Stimulated activated CD8-positive, alpha-beta memory T cell treated with anti-CD3 and anti-CD28 coated beads, Interleukin-15, amount 100 ng/mL, for 4 hours (primary cell): ENCODE data around the gene CLEC10A.
"Not testable (repeated sequence)": the region's sequence is repeated elsewhere in the genome, so short reads cannot be mapped to it uniquely, and the experiment has no call there.

ENCODE experiments used
- DNase-seq, 2 donors: peaks; one replicate each; pipeline ENCODE4 v3.0.0-alpha.2; 2020; ENCODE audit warnings: low read depth in 2 of 2

Gene CLEC10A

GRCh38 chr17:7108981-7109380 lies 28.9 kb upstream of the CLEC10A start:
- DNase-seq = no peak

GRCh38 chr17:7108560-7108925 lies 28.5 kb upstream of the CLEC10A start:
- no peak for DNase-seq

GRCh38 chr17:7107795-7108559 lies 27.9 kb upstream of the CLEC10A start:
- DNase-seq = no peak

- no peak for DNase-seq
Measured at GRCh38 chr17:7107012-7107754, 27.1 kb upstream of the CLEC10A start.

- no peak for DNase-seq
Measured at GRCh38 chr17:7102421-7102820, 22.4 kb upstream of the CLEC10A start.

- DNase-seq = no peak
Measured at GRCh38 chr17:7101531-7101930, 21.5 kb upstream of the CLEC10A start.

GRCh38 chr17:7100641-7101379 lies 20.8 kb upstream of the CLEC10A start:
- DNase-seq = not testable (repeated sequence)

GRCh38 chr17:7098802-7099459 lies 18.9 kb upstream of the CLEC10A start:
- no peak for DNase-seq

GRCh38 chr17:7097940-7098339 lies 17.9 kb upstream of the CLEC10A start:
- no peak for DNase-seq

- no peak for DNase-seq
Measured at GRCh38 chr17:7095625-7096024, 15.6 kb upstream of the CLEC10A start.

- no peak for DNase-seq
Measured at GRCh38 chr17:7094652-7095019, 14.6 kb upstream of the CLEC10A start.

GRCh38 chr17:7091311-7092005 lies 11.4 kb upstream of the CLEC10A start:
- DNase-seq = not testable (repeated sequence)

GRCh38 chr17:7089570-7089969 lies 9.5 kb upstream of the CLEC10A start:
- DNase-seq = not testable (repeated sequence)

GRCh38 chr17:7088442-7088841 lies 8.4 kb upstream of the CLEC10A start:
- DNase-seq = not testable (repeated sequence)

- DNase-seq = no peak
Measured at GRCh38 chr17:7084088-7084487, 4.0 kb upstream of the CLEC10A start.

- no peak for DNase-seq
Measured at GRCh38 chr17:7083592-7083991, 3.5 kb upstream of the CLEC10A start.

GRCh38 chr17:7081341-7082062 lies 1.5 kb upstream of the CLEC10A start:
- DNase-seq = no peak

- DNase-seq = no peak
Measured at GRCh38 chr17:7080456-7081041, 498 bp upstream of the CLEC10A start.

GRCh38 chr17:7078711-7079110 lies 1.3 kb downstream of the CLEC10A start:
- no peak for DNase-seq

GRCh38 chr17:7077911-7078546 lies 2.0 kb downstream of the CLEC10A start:
- no peak for DNase-seq
